CD4-positive, alpha-beta T cell (primary cell): Measurements from ENCODE around the gene RSPRY1. TPM values are rescaled to one million over a fixed set of nuclear protein-coding genes. Genes with fewer than 3 reads are reported as not detected.

ENCODE experiments used
- ATAC-seq: fragments of 200-7000 bp; cut with Tn5 transposase; one replicate; pipeline ENCODE4 v1.10.0; 2022; ENCODE audit warnings: mild to moderate bottlenecking; ENCODE audit not compliant: poor library complexity
- CTCF ChIA-PET: fragments of 350-600 bp; sonication (Branson Sonifier 250); formaldehyde crosslinking; loops from one replicate; lab custom pipeline; 2021; ENCODE audit warnings: antibody characterized with exemption, inconsistent platforms; lab: Charles Lee
- POLR2A ChIA-PET: fragments of 350-600 bp; sonication (Branson Sonifier 250); formaldehyde crosslinking; loops from one replicate; lab custom pipeline; 2021; ENCODE audit warnings: antibody characterized with exemption, inconsistent platforms; lab: Charles Lee
- DNase-seq, 14 experiments: peaks; one replicate each; pipeline ENCODE4 v3.0.0-alpha.2; 2013 to 2020; ENCODE audit warnings: mixed read lengths in 2 of 14
- H3K27ac ChIP-seq, 2 donors: one replicate each; pipeline versions ENCODE4 v1.5.1 to v1.7.0; 2013; ENCODE audit warnings: low read length in 2 of 2, low read depth in 1 of 2, mild to moderate bottlenecking in 1 of 2
- H3K27me3 ChIP-seq, 2 experiments: 1 replicate in 1 of 2; 2 replicates in 1 of 2; pipeline versions ENCODE4 v1.6.1 to v1.7.0; 2013; ENCODE audit warnings: low read length in 2 of 2, control low read depth in 1 of 2, mild to moderate bottlenecking in 1 of 2, moderate library complexity in 1 of 2; ENCODE audit not compliant: insufficient read depth in 2 of 2, control insufficient read depth in 1 of 2
- H3K36me3 ChIP-seq: one replicate; pipeline ENCODE4 v1.6.1; 2013; ENCODE audit warnings: low read length, control low read depth; ENCODE audit not compliant: insufficient read depth
- H3K4me1 ChIP-seq: one replicate; pipeline ENCODE4 v1.6.1; 2013; ENCODE audit warnings: low read length, control low read depth; ENCODE audit not compliant: insufficient read depth
- H3K4me3 ChIP-seq: one replicate; pipeline ENCODE4 v1.5.1; 2013; ENCODE audit warnings: mild to moderate bottlenecking, low read length, moderate library complexity
- H3K9me3 ChIP-seq, 2 experiments: 1 replicate in 1 of 2; 2 replicates in 1 of 2; pipeline versions ENCODE4 v1.6.1 to v1.7.0; 2013; ENCODE audit warnings: low read length in 2 of 2, mild to moderate bottlenecking in 2 of 2, control low read depth in 1 of 2, moderate library complexity in 1 of 2; ENCODE audit not compliant: control insufficient read depth in 1 of 2, insufficient read depth in 1 of 2
- H3K27ac Mint-ChIP-seq: one replicate; pipeline ENCODE4 v1.8.0; 2020; ENCODE audit warnings: mixed read lengths
- H3K27me3 Mint-ChIP-seq: one replicate; pipeline ENCODE4 v1.8.0; 2021; ENCODE audit warnings: mixed read lengths
- H3K36me3 Mint-ChIP-seq: one replicate; pipeline ENCODE4 v1.8.0; 2021; ENCODE audit warnings: low read depth, mixed read lengths
- H3K4me1 Mint-ChIP-seq: one replicate; pipeline ENCODE4 v1.8.0; 2021; ENCODE audit warnings: low read depth, mixed read lengths
- H3K4me3 Mint-ChIP-seq: one replicate; pipeline ENCODE4 v1.8.0; 2020; ENCODE audit warnings: mild to moderate bottlenecking, mixed read lengths
- H3K9me3 Mint-ChIP-seq: one replicate; pipeline ENCODE4 v1.8.0; 2020; ENCODE audit warnings: mixed read lengths
- CTCF ChIP-seq: fragments of 200-600 bp; IDR thresholded peaks from one replicate; pipeline ENCODE4 v1.8.0; 2022; ENCODE audit warnings: antibody characterized with exemption, mild to moderate bottlenecking
- intact Hi-C, 2 experiments: fragments of 100-400 bp; cut with DNase I in 1 of 2; cut with micrococcal nuclease in 1 of 2; formaldehyde crosslinking; loops; one replicate each; pipeline versions ENCODE4 v1.15.1 to v1.9.0; 2023 to 2025; cut with DNase I, micrococcal nuclease
- total RNA-seq, 174 experiments: library from RNA in 2 of 174; stranded (reverse) in 2 of 174; gene quantifications; one replicate each; pipeline ENCODE4 v1.2.3 and lab custom pipeline; 2021 to 2026

RSPRY1 gene
- total RNA-seq, 2 experiments from 2014 or later = 19.9 to 21.3 TPM

- no peak for DNase-seq
- H3K27ac ChIP-seq = no peak overlapping the region
- Mint-ChIP-seq H3K27ac (no peak overlapping the region), H3K9me3 (no peaks in the 10 kb centered on the region), H3K27me3 (no peaks in the 10 kb centered on the region), H3K4me3 (no peak overlapping the region), H3K36me3 (peaks cover 90% of the 10 kb centered on the region), H3K4me1 (peaks cover 12% of the 10 kb centered on the region)
- intact Hi-C loops = no loop called here
- TF ChIP-seq CTCF = no peak
- no peaks in the 10 kb centered on the region for H3K9me3 ChIP-seq
- H3K36me3 ChIP-seq = peaks cover 63% of the 10 kb centered on the region
- ATAC-seq = no peak
- POLR2A ChIA-PET = no interaction called here
- no peaks in the 10 kb centered on the region for H3K4me1 ChIP-seq
- no peak overlapping the region for H3K4me3 ChIP-seq
- no peaks in the 10 kb centered on the region for H3K27me3 ChIP-seq
- CTCF ChIA-PET = no interaction called here
These were observed 26.7 kb upstream of the RSPRY1 start for GRCh38 chr16:57159447-57159846.

GRCh38 chr16:57163842-57164241 lies 22.3 kb upstream of the RSPRY1 start:
- Mint-ChIP-seq H3K9me3 (no peaks in the 10 kb centered on the region), H3K27ac (no peak overlapping the region), H3K36me3 (peaks cover 86% of the 10 kb centered on the region), H3K4me3 (no peak overlapping the region), H3K27me3 (no peaks in the 10 kb centered on the region), H3K4me1 (peaks cover 27% of the 10 kb centered on the region)
- H3K27ac ChIP-seq = no peak overlapping the region
- H3K9me3 ChIP-seq = no peaks in the 10 kb centered on the region
- TF ChIP-seq CTCF = no peak
- H3K36me3 ChIP-seq = peaks cover 72% of the 10 kb centered on the region
- ChIA-PET POLR2A (no interaction called here), CTCF (no interaction called here)
- intact Hi-C loops = no loop called here
- DNase-seq = no peak
- no peak overlapping the region for H3K4me3 ChIP-seq
- no peak for ATAC-seq
- H3K4me1 ChIP-seq = peaks cover 5% of the 10 kb centered on the region
- H3K27me3 ChIP-seq = no peaks in the 10 kb centered on the region

- DNase-seq (no peak), ATAC-seq (no peak)
- H3K36me3 Mint-ChIP-seq = peaks cover 88% of the 10 kb centered on the region
- CTCF ChIA-PET = no interaction called here
- peaks cover 27% of the 10 kb centered on the region for H3K4me1 Mint-ChIP-seq
- Histone ChIP-seq H3K4me1 (peaks cover 5% of the 10 kb centered on the region), H3K4me3 (no peak overlapping the region), H3K27ac (no peak overlapping the region), H3K9me3 (no peaks in the 10 kb centered on the region), H3K36me3 (peaks cover 70% of the 10 kb centered on the region), H3K27me3 (no peaks in the 10 kb centered on the region)
- H3K27me3 Mint-ChIP-seq = no peaks in the 10 kb centered on the region
- H3K4me3 Mint-ChIP-seq = no peak overlapping the region
- intact Hi-C loops = loop anchor here in 1 of 2 experiments (5.0 kb wide), 1 partner anchor 298 kb away; the partner anchor contains the start of gene SLC12A3
- no peaks in the 10 kb centered on the region for H3K9me3 Mint-ChIP-seq
- POLR2A ChIA-PET = interaction anchor here (0.6 to 1.2 kb wide), 2 partner anchors 73 to 80 kb away, joined by 3 read pairs; partner anchors contain the start of gene CPNE2
- no peak for TF ChIP-seq CTCF
- H3K27ac Mint-ChIP-seq = no peak overlapping the region
These were observed 20.6 kb upstream of the RSPRY1 start for GRCh38 chr16:57165483-57165882.
